Left ventricle myocardium inferior (tissue), 1 donor: ENCODE results near the gene LCE1F. TPM values are rescaled to one million over a fixed set of nuclear protein-coding genes. Genes with fewer than 3 reads are reported as not detected.

Experiments used
- DNase-seq: peaks from one replicate; pipeline ENCODE4 v3.0.0-alpha.2; 2020
- H3K27ac ChIP-seq: fragments of 200-600 bp; replicated peaks from 2 replicates; pipeline ENCODE4 v1.8.0; 2021
- H3K27me3 ChIP-seq: fragments of 200-600 bp; 2 replicates; pipeline ENCODE4 v1.8.0; 2021; ENCODE audit warnings: low read depth
- H3K36me3 ChIP-seq: fragments of 200-600 bp; 2 replicates; pipeline ENCODE4 v1.8.0; 2021
- H3K4me1 ChIP-seq: fragments of 200-600 bp; 2 replicates; pipeline ENCODE4 v1.8.0; 2021
- H3K4me3 ChIP-seq: fragments of 200-600 bp; 2 replicates; pipeline ENCODE4 v1.8.0; 2021; ENCODE audit warnings: mild to moderate bottlenecking, moderate library complexity
- H3K9me3 ChIP-seq: fragments of 200-600 bp; replicated peaks from 2 replicates; pipeline ENCODE4 v1.8.0; 2021
- CTCF ChIP-seq: fragments of 200-600 bp; IDR thresholded peaks from 2 replicates; pipeline ENCODE4 v1.8.0; 2021; ENCODE audit warnings: antibody characterized with exemption, mild to moderate bottlenecking, borderline replicate concordance
- intact Hi-C: fragments of 100-400 bp; cut with micrococcal nuclease; formaldehyde crosslinking; loops from one replicate; pipeline ENCODE4 v1.11.0; 2022
- total RNA-seq: library from RNA; stranded (reverse); fragmentation: NEBNext Ultra II Directional; extraction: Animal tissue kit (Norgen Biotek cat#: 25700); gene quantifications from one replicate; pipeline ENCODE4 v1.2.1, GENCODE V29; 2021
- donor health status: DM: no; HTN: yes; CAD: no; lungs with severe emphysema.

The LCE1F gene
- total RNA-seq, 1 donor from 2014 or later = not detected

GRCh38 chr1:152741656-152742055, 33.3 kb upstream of the LCE1F start:
- no peaks in the 10 kb centered on the region for H3K36me3 ChIP-seq
- no peak for TF ChIP-seq CTCF
- no peaks in the 10 kb centered on the region for H3K4me1 ChIP-seq
- H3K4me3 ChIP-seq = no peak overlapping the region
- no peak overlapping the region for H3K27ac ChIP-seq
- H3K9me3 ChIP-seq = no peaks in the 10 kb centered on the region
- DNase-seq = no peak
- no peaks in the 10 kb centered on the region for H3K27me3 ChIP-seq
- intact Hi-C loops = no loop called here

- intact Hi-C loops = no loop called here
- Histone ChIP-seq H3K4me3 (no peak overlapping the region), H3K36me3 (no peaks in the 10 kb centered on the region), H3K9me3 (no peaks in the 10 kb centered on the region), H3K27ac (no peak overlapping the region), H3K27me3 (no peaks in the 10 kb centered on the region), H3K4me1 (no peaks in the 10 kb centered on the region)
- no peak for TF ChIP-seq CTCF
- DNase-seq = no peak
Observed at GRCh38 chr1:152743371-152744145, 31.4 kb upstream of the LCE1F start.

GRCh38 chr1:152745289-152745704, 29.6 kb upstream of the LCE1F start:
- Histone ChIP-seq H3K36me3 (no peaks in the 10 kb centered on the region), H3K27ac (no peak overlapping the region), H3K9me3 (no peaks in the 10 kb centered on the region), H3K4me1 (no peaks in the 10 kb centered on the region), H3K4me3 (no peak overlapping the region), H3K27me3 (peaks cover 7% of the 10 kb centered on the region)
- TF ChIP-seq CTCF = no peak
- DNase-seq = no peak
- intact Hi-C loops = no loop called here

DNA sequence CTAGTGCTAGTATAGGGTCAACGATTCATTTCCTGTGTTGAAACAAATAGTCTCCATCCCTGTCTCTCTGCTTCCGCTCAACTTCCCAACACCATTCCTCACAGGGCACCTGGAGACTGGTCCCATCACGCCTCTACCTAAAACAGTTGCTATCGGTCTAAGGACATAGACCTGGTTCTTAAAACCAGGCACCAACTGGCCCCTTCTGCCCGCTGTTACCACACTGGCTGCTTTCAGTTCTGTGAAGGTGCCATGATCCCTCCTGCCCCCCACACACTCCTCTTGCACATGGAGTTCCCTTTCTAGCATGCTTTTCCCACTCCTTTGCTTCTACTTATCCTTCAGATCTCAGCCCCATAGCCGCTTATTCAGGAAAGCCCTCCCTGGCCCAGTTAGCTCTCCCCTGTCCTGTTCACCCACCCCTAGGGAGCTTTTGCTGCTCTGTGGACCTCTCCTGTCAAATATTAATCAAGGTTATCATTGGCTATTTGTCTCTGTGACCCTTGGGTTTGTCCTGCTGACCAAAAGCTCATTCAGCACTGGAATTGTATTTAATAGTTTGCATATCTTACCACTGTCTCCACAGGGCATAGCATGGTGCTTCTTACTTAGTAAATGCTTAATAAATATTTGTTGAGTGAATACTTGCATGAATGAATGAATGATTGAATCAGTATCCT, 29.0 kb upstream of the LCE1F start:
- Histone ChIP-seq H3K27ac (no peak overlapping the region), H3K36me3 (no peaks in the 10 kb centered on the region), H3K4me3 (no peak overlapping the region), H3K4me1 (no peaks in the 10 kb centered on the region), H3K9me3 (no peaks in the 10 kb centered on the region), H3K27me3 (peaks cover 13% of the 10 kb centered on the region)
- DNase-seq = no peak
- intact Hi-C loops = no loop called here
- TF ChIP-seq CTCF = no peak

- no peak overlapping the region for H3K27ac ChIP-seq
- H3K27me3 ChIP-seq = peaks cover 16% of the 10 kb centered on the region
- no peak overlapping the region for H3K4me3 ChIP-seq
- no peaks in the 10 kb centered on the region for H3K4me1 ChIP-seq
- no peaks in the 10 kb centered on the region for H3K36me3 ChIP-seq
- no peaks in the 10 kb centered on the region for H3K9me3 ChIP-seq
- intact Hi-C loops = no loop called here
- no peak for TF ChIP-seq CTCF
- no peak for DNase-seq
Observed at GRCh38 chr1:152747831-152748230, 27.1 kb upstream of the LCE1F start.
